Endothelial cell of umbilical vein (primary cell): ENCODE results near the gene NBPF11. TPM values are rescaled to one million over a fixed set of nuclear protein-coding genes. Genes with fewer than 3 reads are reported as not detected.
"Not testable (repeated sequence)": the region's sequence is repeated elsewhere in the genome, so short reads cannot be mapped to it uniquely, and the experiment has no call there.

Experiments
- BruUV-seq: library from RNA; stranded (reverse); fragments of 400-500 nt; replicated peaks from 2 replicates; lab custom pipeline; 2021; lab: Mats Ljungman, UMichigan
- CTCF ChIA-PET: fragments of 300-600, 350-600 bp; sonication (Branson Sonifier 250); formaldehyde crosslinking; loops from one replicate; lab custom pipeline; 2021; ENCODE audit warnings: antibody characterized with exemption, inconsistent platforms; lab: Charles Lee
- POLR2A ChIA-PET: fragments of 300-600, 350-600 bp; sonication (Branson Sonifier 250); formaldehyde crosslinking; loops from one replicate; lab custom pipeline; 2021; ENCODE audit warnings: antibody characterized with exemption, inconsistent platforms; lab: Charles Lee
- DNase-seq: peaks from one replicate; pipeline ENCODE4 v3.0.0-alpha.2; 2011; ENCODE audit warnings: low read depth, low spot score
- FAIRE-seq: peaks from 2 replicates; lab custom pipeline; 2011; peaks lifted over from hg19 to GRCh38; lab: Jason Lieb, UNC
- H2AFZ ChIP-seq: 2 replicates; pipeline ENCODE4 v1.6.0; 2012; ENCODE audit warnings: low read depth, low read length, control low read depth, inconsistent platforms
- H3K27ac ChIP-seq: 2 replicates; pipeline ENCODE4 v1.5.1; 2011; ENCODE audit warnings: low read depth, mild to moderate bottlenecking, control low read depth, low read length, moderate library complexity; ENCODE audit not compliant: insufficient read depth
- H3K27me3 ChIP-seq, 2 experiments: 2 replicates each; pipeline versions ENCODE4 v1.6.0 to v1.6.1; 2011; ENCODE audit warnings: low read length in 2 of 2, mixed read lengths in 1 of 2; ENCODE audit not compliant: control insufficient read depth in 2 of 2, insufficient read depth in 2 of 2
- H3K36me3 ChIP-seq, 2 experiments: 2 replicates in 1 of 2; 3 replicates in 1 of 2; pipeline ENCODE4 v1.5.1; 2011; ENCODE audit warnings: low read length in 2 of 2, mild to moderate bottlenecking in 1 of 2, moderate library complexity in 1 of 2; ENCODE audit not compliant: control insufficient read depth in 2 of 2, insufficient read depth in 2 of 2; ENCODE audit errors: extremely low read depth in 1 of 2
- H3K4me1 ChIP-seq: 3 replicates; pipeline ENCODE4 v1.5.1; 2011; ENCODE audit warnings: mild to moderate bottlenecking, low read length; ENCODE audit not compliant: control insufficient read depth, insufficient read depth; ENCODE audit errors: extremely low read depth
- H3K4me2 ChIP-seq: 2 replicates; pipeline ENCODE4 v1.6.1; 2011; ENCODE audit warnings: low read length, control low read depth, mixed read lengths; ENCODE audit not compliant: insufficient read depth
- H3K4me3 ChIP-seq, 3 experiments: fragments of 200-600 bp in 1 of 3; sonication (generic), shearing (Covaris generic) in 1 of 3; replicated peaks in 1 of 3; 2 replicates each; pipeline ENCODE4 v1.5.1; 2011 to 2016; ENCODE audit warnings: control low read depth in 3 of 3, low read length in 3 of 3, mild to moderate bottlenecking in 2 of 3, inconsistent platforms in 1 of 3, low read depth in 1 of 3, moderate library complexity in 1 of 3; ENCODE audit not compliant: insufficient read depth in 1 of 3
- H3K79me2 ChIP-seq: 2 replicates; pipeline ENCODE4 v1.6.0; 2012; ENCODE audit warnings: low read length, inconsistent platforms; ENCODE audit not compliant: control insufficient read depth, insufficient read depth
- H3K9ac ChIP-seq: replicated peaks from 2 replicates; pipeline ENCODE3; 2011; ENCODE audit warnings: low read length, control low read depth; ENCODE audit not compliant: insufficient read depth; ENCODE audit errors: extremely low read depth
- H3K9me1 ChIP-seq: replicated peaks from 3 replicates; pipeline ENCODE4 v1.6.0; 2011; ENCODE audit warnings: mild to moderate bottlenecking, low read length; ENCODE audit not compliant: control insufficient read depth, insufficient read depth; ENCODE audit errors: extremely low read depth
- H3K9me3 ChIP-seq: replicated peaks from 2 replicates; pipeline ENCODE4 v1.5.1; 2012; ENCODE audit warnings: low read length, inconsistent platforms; ENCODE audit not compliant: control insufficient read depth, insufficient read depth
- H4K20me1 ChIP-seq: replicated peaks from 2 replicates; pipeline ENCODE3; 2011; ENCODE audit warnings: mild to moderate bottlenecking, low read length; ENCODE audit not compliant: control insufficient read depth, insufficient read depth; ENCODE audit errors: extremely low read depth
- EZH2 ChIP-seq: IDR thresholded peaks from 2 replicates; pipeline ENCODE4 v1.6.1; 2012; ENCODE audit warnings: borderline replicate concordance, low read depth, mild to moderate bottlenecking, moderate library complexity, low read length, inconsistent platforms; ENCODE audit not compliant: severe bottlenecking
- FOS ChIP-seq: IDR thresholded peaks from 2 replicates; pipeline ENCODE4 v1.6.1; 2011; ENCODE audit warnings: mild to moderate bottlenecking, low read length, moderate library complexity, borderline replicate concordance; ENCODE audit not compliant: insufficient read depth
- JUN ChIP-seq: IDR thresholded peaks from 2 replicates; pipeline ENCODE4 v1.6.1; 2011; ENCODE audit warnings: borderline replicate concordance, low read depth; ENCODE audit not compliant: insufficient read length, insufficient read depth
- POLR2AphosphoS5 ChIP-seq: IDR thresholded peaks from 2 replicates; pipeline ENCODE4 v1.6.1; 2012; ENCODE audit warnings: low read depth, mild to moderate bottlenecking, control low read depth, low read length, moderate library complexity; ENCODE audit not compliant: insufficient read depth
- dilution Hi-C: fragments of 300-500 bp; cut with MboI; formaldehyde crosslinking; loops from one replicate; pipeline ENCODE4 v1.15.0; 2019; ENCODE audit warnings: low sequenced_read_pairs; ENCODE audit not compliant: extremely low pct_ligation_motif_present
- intact Hi-C: fragments of 100-400 bp; cut with micrococcal nuclease; formaldehyde crosslinking; loops from one replicate; pipeline ENCODE4 v1.10.0; 2022
- polyA plus RNA-seq, 4 experiments: library from polyadenylated mRNA; depleted of rRNA in 3 of 4; stranded (reverse) in 3 of 4; unstranded in 1 of 4; fragments of >200 nt; gene quantifications; 2 replicates each; pipeline versions ENCODE4 v1.2.1 to v1.2.3, GENCODE V29; 2011 to 2012; ENCODE audit warnings: missing spikeins in 1 of 4
- total RNA-seq: library from RNA; stranded (reverse); gene quantifications from 2 replicates; pipeline ENCODE4 v1.2.3, GENCODE V29; 2021

Gene NBPF11
- total and polyA plus RNA-seq, 2 donors (not counting 3 experiments of a cell fraction or from before 2014, with no cell fraction given), result 10.3 to 11.0 TPM

- Histone ChIP-seq H3K4me3 (no peak overlapping the region), H3K9me1 (no peaks in the 10 kb centered on the region), H3K4me2 (no peak overlapping the region), H3K79me2 (no peaks in the 10 kb centered on the region), H3K4me1 (peaks cover 3% of the 10 kb centered on the region), H3K9me3 (no peaks in the 10 kb centered on the region), H4K20me1 (no peaks in the 10 kb centered on the region), H3K27ac (no peak overlapping the region), H3K36me3 (no peaks in the 10 kb centered on the region), H3K27me3 (peaks cover 35 to 52% of the 10 kb centered on the region in 2 experiments), H2AFZ (no peak overlapping the region), H3K9ac (no peak overlapping the region)
- no peak for FAIRE-seq
- DNase-seq, result no peak
- intact Hi-C loops (no loop called here), dilution Hi-C loops (no loop called here)
- TF ChIP-seq POLR2AphosphoS5 (no peak), JUN (no peak), EZH2 (peak; percentile 39), FOS (no peak)
- POLR2A ChIA-PET, result no interaction called here
- CTCF ChIA-PET, result no interaction called here
- no TSS peak for BruUV-seq
These were observed 6.4 kb upstream of the NBPF11 start for GRCh38 chr1:148158341-148159003.

DNA sequence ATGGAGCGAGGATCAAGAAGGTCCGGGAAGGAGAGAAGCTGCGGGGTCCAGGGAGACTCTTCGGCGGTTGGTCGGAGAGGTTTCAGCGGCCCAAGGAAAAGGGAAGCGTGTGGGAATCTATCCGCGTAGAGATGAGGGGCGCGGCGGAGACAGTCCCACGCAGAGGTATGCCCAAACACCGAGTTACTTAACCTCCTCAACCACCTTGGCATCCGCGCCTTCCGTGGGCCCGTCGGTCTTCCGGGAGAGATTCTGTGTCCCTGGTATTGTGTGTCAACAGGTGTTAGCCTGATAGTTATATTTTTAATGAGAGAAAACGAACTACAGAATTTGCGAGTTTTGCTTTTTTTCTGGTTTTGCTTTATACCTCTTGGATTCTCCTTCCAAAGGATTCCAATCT is 5.7 kb upstream of the NBPF11 start:
- intact Hi-C loops, result not testable (repeated sequence)

GRCh38 chr1:148155494-148156275 is 3.6 kb upstream of the NBPF11 start:
- peaks cover 17 to 31% of the 10 kb centered on the region in 2 experiments for H3K27me3 ChIP-seq
- H3K9me3 ChIP-seq, H3K4me1 ChIP-seq, H3K9me1 ChIP-seq, H3K36me3 ChIP-seq, H2AFZ ChIP-seq, H3K4me3 ChIP-seq, FAIRE-seq, BruUV-seq, H3K27ac ChIP-seq, H3K9ac ChIP-seq, CTCF ChIA-PET, H3K4me2 ChIP-seq, POLR2A ChIA-PET, DNase-seq, intact Hi-C loops, H3K79me2 ChIP-seq, H4K20me1 ChIP-seq, dilution Hi-C loops: not testable (repeated sequence)

More for the DNA sequence above, 5.7 kb upstream of the NBPF11 start:
- H3K9me1 ChIP-seq, H3K4me3 ChIP-seq, H3K4me1 ChIP-seq, FAIRE-seq, H3K9me3 ChIP-seq, CTCF ChIA-PET, POLR2A ChIA-PET, DNase-seq, H2AFZ ChIP-seq, H3K36me3 ChIP-seq, H3K27ac ChIP-seq, H3K9ac ChIP-seq, dilution Hi-C loops, BruUV-seq, H4K20me1 ChIP-seq, H3K4me2 ChIP-seq, H3K79me2 ChIP-seq: not testable (repeated sequence)
- peaks cover 35 to 52% of the 10 kb centered on the region in 2 experiments for H3K27me3 ChIP-seq
